HepG2 (cell line): ENCODE data around the gene SIGLEC14. TPM values are rescaled to one million over a fixed set of nuclear protein-coding genes. Genes with fewer than 3 reads are reported as not detected.

Experiments used
- AGO2 ChIP-seq: fragments of 200-400 bp; formaldehyde crosslinking; optimal IDR thresholded peaks from 2 replicates; pipeline ENCODE3; 2017; ENCODE audit warnings: mild to moderate bottlenecking, low read depth, low read length, moderate library complexity
- ATF1 ChIP-seq: IDR thresholded peaks from 2 replicates; pipeline ENCODE4 v1.6.1; 2016; ENCODE audit warnings: mild to moderate bottlenecking, control low read depth
- EHMT2 ChIP-seq: fragments of 200-600 bp; sonication (generic); IDR thresholded peaks from 2 replicates; pipeline ENCODE4 v1.7.0; 2017; ENCODE audit warnings: antibody characterized with exemption, low read depth, low read length, borderline replicate concordance
- FOXA3 ChIP-seq: IDR thresholded peaks from 2 replicates; pipeline ENCODE4 v1.6.1; 2016; ENCODE audit warnings: missing genetic modification reagents, missing compliant biosample characterization
- GABPB1 ChIP-seq: IDR thresholded peaks from 2 replicates; pipeline ENCODE4 v1.6.1; 2016; ENCODE audit warnings: mild to moderate bottlenecking, missing genetic modification reagents, moderate library complexity, missing compliant biosample characterization
- ISL2 ChIP-seq: sonication (generic); formaldehyde crosslinking; IDR thresholded peaks from 2 replicates; pipeline ENCODE4 v1.5.0; 2020; ENCODE audit warnings: missing genetic modification reagents
- MIER3 ChIP-seq: IDR thresholded peaks from 2 replicates; pipeline ENCODE4 v1.6.1; 2016; ENCODE audit warnings: missing compliant biosample characterization, borderline replicate concordance
- MYC ChIP-seq: sonication (generic); formaldehyde crosslinking; IDR thresholded peaks from 2 replicates; pipeline ENCODE4 v1.9.0; 2021; ENCODE audit warnings: missing genetic modification reagents, borderline replicate concordance
- NFE2L1 ChIP-seq: sonication (generic); formaldehyde crosslinking; IDR thresholded peaks from 2 replicates; pipeline ENCODE4 v1.4.0; 2020; ENCODE audit warnings: missing genetic modification reagents, mild to moderate bottlenecking, borderline replicate concordance
- NFYC ChIP-seq: IDR thresholded peaks from 2 replicates; pipeline ENCODE4 v1.6.1; 2016; ENCODE audit warnings: missing genetic modification reagents, missing compliant biosample characterization
- SKI ChIP-seq: fragments of 450-650 bp; IDR thresholded peaks from one replicate; pipeline ENCODE4 v1.6.1; 2018; ENCODE audit warnings: mild to moderate bottlenecking; ENCODE audit not compliant: partially characterized antibody
- SNRNP70 ChIP-seq: fragments of 200-400 bp; formaldehyde crosslinking; IDR thresholded peaks from 2 replicates; pipeline ENCODE4 v1.6.1; 2017; ENCODE audit warnings: mild to moderate bottlenecking, low read depth, low read length, moderate library complexity
- TBX2 ChIP-seq: sonication (generic); formaldehyde crosslinking; IDR thresholded peaks from 2 replicates; pipeline ENCODE4 v1.5.0; 2020; ENCODE audit warnings: missing genetic modification reagents, mild to moderate bottlenecking, borderline replicate concordance
- THAP7 ChIP-seq: sonication (generic); formaldehyde crosslinking; IDR thresholded peaks from 2 replicates; pipeline ENCODE4 v1.8.1; 2023; ENCODE audit warnings: mild to moderate bottlenecking, missing genetic modification reagents
- XRCC5 ChIP-seq: fragments of 200-400 bp; formaldehyde crosslinking; optimal IDR thresholded peaks from 2 replicates; pipeline ENCODE3; 2017; ENCODE audit warnings: mild to moderate bottlenecking, low read length
- ZKSCAN8 ChIP-seq: IDR thresholded peaks from 2 replicates; pipeline ENCODE4 v1.6.1; 2016; ENCODE audit warnings: borderline replicate concordance, missing genetic modification reagents, missing compliant biosample characterization
- ZNF10 ChIP-seq: sonication (generic); formaldehyde crosslinking; IDR thresholded peaks from 2 replicates; pipeline ENCODE4 v1.4.0; 2020; ENCODE audit warnings: mild to moderate bottlenecking, low read depth, missing genetic modification reagents, borderline replicate concordance
- ZNF138 ChIP-seq: sonication (generic); formaldehyde crosslinking; IDR thresholded peaks from 2 replicates; pipeline ENCODE4 v1.5.0; 2020; ENCODE audit warnings: mild to moderate bottlenecking, low read depth, missing genetic modification reagents
- ZNF430 ChIP-seq: sonication (generic); formaldehyde crosslinking; IDR thresholded peaks from 2 replicates; pipeline ENCODE4 v1.9.0; 2021; ENCODE audit warnings: mild to moderate bottlenecking, missing genetic modification reagents
- ZNF674 ChIP-seq: sonication (generic); formaldehyde crosslinking; IDR thresholded peaks from 2 replicates; pipeline ENCODE4 v1.5.0; 2020; ENCODE audit warnings: low read depth, mild to moderate bottlenecking, missing genetic modification reagents
- ZNF720 ChIP-seq: sonication (generic); formaldehyde crosslinking; IDR thresholded peaks from 2 replicates; pipeline ENCODE4 v1.4.0; 2020; ENCODE audit warnings: missing genetic modification reagents
- ZNF775 ChIP-seq: sonication (generic); formaldehyde crosslinking; IDR thresholded peaks from 2 replicates; pipeline ENCODE4 v1.4.0; 2020; ENCODE audit warnings: missing genetic modification reagents, mild to moderate bottlenecking, moderate library complexity, borderline replicate concordance
- polyA plus RNA-seq, 8 experiments: library from polyadenylated mRNA; depleted of rRNA in 3 of 8; stranded (reverse) in 7 of 8; unstranded in 1 of 8; fragments of >200 nt; fragmentation: Illumina TruSeq in 4 of 8; extraction: Trizol in 4 of 8; gene quantifications; 2 replicates each; pipeline versions ENCODE4 v1.2.1 to v1.2.3, GENCODE V29; 2011 to 2016; ENCODE audit warnings: low read depth in 4 of 8, missing spikeins in 1 of 8, mixed read lengths in 1 of 8; ENCODE audit not compliant: insufficient read depth in 1 of 8
- total RNA-seq, 5 experiments: library from RNA; depleted of rRNA; stranded (reverse); fragments of >200 nt; fragmentation: Illumina TruSeq; extraction: Trizol; gene quantifications; 2 replicates each; pipeline ENCODE4 v1.2.3, GENCODE V29; 2016; ENCODE audit warnings: low read depth in 1 of 5
- TF ChIP-seq, protein P1 (sequence below): sonication (generic); formaldehyde crosslinking; IDR thresholded peaks from 2 replicates; pipeline ENCODE4 v1.8.1; 2022; ENCODE audit warnings: low read depth, mild to moderate bottlenecking, missing genetic modification reagents
- TF ChIP-seq, protein P2 (sequence below): IDR thresholded peaks from 2 replicates; pipeline ENCODE4 v1.6.1; 2012; ENCODE audit warnings: low read length, improper control_type of control experiment

SIGLEC14 gene
- total and polyA plus RNA-seq, 2 of the 13 experiments (the other 11 are each of a cell fraction or from before 2014, with no cell fraction given) = 0.05 to 0.09 TPM

GRCh38 chr19:51690454-51691073 is 43.9 kb upstream of the SIGLEC14 start (continued):
- TF ChIP-seq ZNF775 (CRISPR knock-in tag) (no peak), MIER3 (no peak), ZNF674 (CRISPR knock-in tag) (no peak), ATF1 (CRISPR knock-in tag) (no peak), FOXA3 (CRISPR knock-in tag) (no peak), AGO2 (peak; percentile 28), XRCC5 (no peak), ZNF138 (CRISPR knock-in tag) (no peak), TBX2 (CRISPR knock-in tag) (no peak), GABPB1 (CRISPR knock-in tag) (peak; percentile 16; the same call in 1 of the 2 replicates), NFYC (CRISPR knock-in tag) (no peak), ZKSCAN8 (CRISPR knock-in tag) (no peak), SKI (peak; percentile 89), EHMT2 (no peak), ZNF720 (CRISPR knock-in tag) (no peak), SNRNP70 (no peak), ISL2 (CRISPR knock-in tag) (no peak), ZNF10 (no peak), NFE2L1 (CRISPR knock-in tag) (no peak), ZNF430 (no peak), MYC (no peak), THAP7 (CRISPR knock-in tag) (no peak)
- TF ChIP-seq, protein P1, sequence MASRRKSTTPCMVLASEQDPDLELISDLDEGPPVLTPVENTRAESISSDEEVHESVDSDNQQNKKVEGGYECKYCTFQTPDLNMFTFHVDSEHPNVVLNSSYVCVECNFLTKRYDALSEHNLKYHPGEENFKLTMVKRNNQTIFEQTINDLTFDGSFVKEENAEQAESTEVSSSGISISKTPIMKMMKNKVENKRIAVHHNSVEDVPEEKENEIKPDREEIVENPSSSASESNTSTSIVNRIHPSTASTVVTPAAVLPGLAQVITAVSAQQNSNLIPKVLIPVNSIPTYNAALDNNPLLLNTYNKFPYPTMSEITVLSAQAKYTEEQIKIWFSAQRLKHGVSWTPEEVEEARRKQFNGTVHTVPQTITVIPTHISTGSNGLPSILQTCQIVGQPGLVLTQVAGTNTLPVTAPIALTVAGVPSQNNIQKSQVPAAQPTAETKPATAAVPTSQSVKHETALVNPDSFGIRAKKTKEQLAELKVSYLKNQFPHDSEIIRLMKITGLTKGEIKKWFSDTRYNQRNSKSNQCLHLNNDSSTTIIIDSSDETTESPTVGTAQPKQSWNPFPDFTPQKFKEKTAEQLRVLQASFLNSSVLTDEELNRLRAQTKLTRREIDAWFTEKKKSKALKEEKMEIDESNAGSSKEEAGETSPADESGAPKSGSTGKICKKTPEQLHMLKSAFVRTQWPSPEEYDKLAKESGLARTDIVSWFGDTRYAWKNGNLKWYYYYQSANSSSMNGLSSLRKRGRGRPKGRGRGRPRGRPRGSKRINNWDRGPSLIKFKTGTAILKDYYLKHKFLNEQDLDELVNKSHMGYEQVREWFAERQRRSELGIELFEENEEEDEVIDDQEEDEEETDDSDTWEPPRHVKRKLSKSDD = no peak
- TF ChIP-seq, protein P2, sequence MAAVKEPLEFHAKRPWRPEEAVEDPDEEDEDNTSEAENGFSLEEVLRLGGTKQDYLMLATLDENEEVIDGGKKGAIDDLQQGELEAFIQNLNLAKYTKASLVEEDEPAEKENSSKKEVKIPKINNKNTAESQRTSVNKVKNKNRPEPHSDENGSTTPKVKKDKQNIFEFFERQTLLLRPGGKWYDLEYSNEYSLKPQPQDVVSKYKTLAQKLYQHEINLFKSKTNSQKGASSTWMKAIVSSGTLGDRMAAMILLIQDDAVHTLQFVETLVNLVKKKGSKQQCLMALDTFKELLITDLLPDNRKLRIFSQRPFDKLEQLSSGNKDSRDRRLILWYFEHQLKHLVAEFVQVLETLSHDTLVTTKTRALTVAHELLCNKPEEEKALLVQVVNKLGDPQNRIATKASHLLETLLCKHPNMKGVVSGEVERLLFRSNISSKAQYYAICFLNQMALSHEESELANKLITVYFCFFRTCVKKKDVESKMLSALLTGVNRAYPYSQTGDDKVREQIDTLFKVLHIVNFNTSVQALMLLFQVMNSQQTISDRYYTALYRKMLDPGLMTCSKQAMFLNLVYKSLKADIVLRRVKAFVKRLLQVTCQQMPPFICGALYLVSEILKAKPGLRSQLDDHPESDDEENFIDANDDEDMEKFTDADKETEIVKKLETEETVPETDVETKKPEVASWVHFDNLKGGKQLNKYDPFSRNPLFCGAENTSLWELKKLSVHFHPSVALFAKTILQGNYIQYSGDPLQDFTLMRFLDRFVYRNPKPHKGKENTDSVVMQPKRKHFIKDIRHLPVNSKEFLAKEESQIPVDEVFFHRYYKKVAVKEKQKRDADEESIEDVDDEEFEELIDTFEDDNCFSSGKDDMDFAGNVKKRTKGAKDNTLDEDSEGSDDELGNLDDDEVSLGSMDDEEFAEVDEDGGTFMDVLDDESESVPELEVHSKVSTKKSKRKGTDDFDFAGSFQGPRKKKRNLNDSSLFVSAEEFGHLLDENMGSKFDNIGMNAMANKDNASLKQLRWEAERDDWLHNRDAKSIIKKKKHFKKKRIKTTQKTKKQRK = no peak
